Measurements from ENCODE around the gene RABAC1.
"Not testable (repeated sequence)": the region's sequence is repeated elsewhere in the genome, so short reads cannot be mapped to it uniquely, and the experiment has no call there.

The RABAC1 gene

GRCh38 chr19:41927497-41928192 is 31.5 kb downstream of the RABAC1 start:
- no peak for DNase-seq

GRCh38 chr19:41926763-41927496 is 32.2 kb downstream of the RABAC1 start:
- DNase-seq: no peak

GRCh38 chr19:41926028-41926762 is 32.9 kb downstream of the RABAC1 start:
- DNase-seq: no peak

GRCh38 chr19:41925208-41926003 is 33.7 kb downstream of the RABAC1 start:
- DNase-seq: no peak

GRCh38 chr19:41924151-41925145 is 34.7 kb downstream of the RABAC1 start:
- no peak for DNase-seq

GRCh38 chr19:41923045-41923788 is 35.9 kb downstream of the RABAC1 start:
- DNase-seq: no peak

- no peak for DNase-seq
These were observed 36.5 kb downstream of the RABAC1 start for GRCh38 chr19:41922585-41922984.

- DNase-seq: no peak
These were observed 37.2 kb downstream of the RABAC1 start for GRCh38 chr19:41921577-41922576.

GRCh38 chr19:41920882-41921576 is 38.1 kb downstream of the RABAC1 start:
- DNase-seq: no peak

GRCh38 chr19:41919948-41920712 is 39.0 kb downstream of the RABAC1 start:
- DNase-seq: no peak

- DNase-seq: no peak
These were observed 40.4 kb downstream of the RABAC1 start for GRCh38 chr19:41918653-41919244.

- no peak for DNase-seq
These were observed 41.0 kb downstream of the RABAC1 start for GRCh38 chr19:41918095-41918494.

- no peak for DNase-seq
These were observed 41.4 kb downstream of the RABAC1 start for GRCh38 chr19:41917676-41918075.

- no peak for DNase-seq
These were observed 43.2 kb downstream of the RABAC1 start for GRCh38 chr19:41915776-41916414.

- no peak for DNase-seq
These were observed 43.9 kb downstream of the RABAC1 start for GRCh38 chr19:41915021-41915775.

- not testable (repeated sequence) for DNase-seq
These were observed 44.7 kb downstream of the RABAC1 start for GRCh38 chr19:41914424-41914834.

Measured in activated CD4-positive, alpha-beta T cell treated with anti-CD3 and anti-CD28 coated beads, Interleukin-2, amount 50 U/mL, for 4 hours (primary cell).